HEK293 (cell line): ENCODE data around the gene REG1B.

ENCODE experiments used
- CTCF ChIA-PET: fragments of 350-600 bp; formaldehyde crosslinking; extraction: SDS; loops from one replicate; lab custom pipeline; 2021; ENCODE audit warnings: antibody characterized with exemption; lab: Yijun Ruan, JAX
- POLR2A ChIA-PET: fragments of 300-600 bp; formaldehyde crosslinking; extraction: SDS; loops from one replicate; lab custom pipeline; 2020; ENCODE audit warnings: antibody characterized with exemption, inconsistent platforms; lab: Yijun Ruan, JAX
- H3K27ac ChIP-seq: fragments of 200-500 bp; sonication (Bioruptor generic); 2 replicates; pipeline ENCODE4 v1.5.1; 2014; ENCODE audit warnings: low read depth, low read length, control low read depth, inconsistent platforms; ENCODE audit errors: extremely low read depth
- H3K36me3 ChIP-seq, 2 experiments: fragments of 200-500 bp in 1 of 2; sonication (Bioruptor generic) in 1 of 2; 1 replicate in 1 of 2; 2 replicates in 1 of 2; pipeline ENCODE4 v1.5.1; 2014 to 2017; ENCODE audit warnings: inconsistent platforms in 2 of 2, low read length in 2 of 2; ENCODE audit not compliant: control insufficient read depth in 2 of 2, insufficient read depth in 1 of 2
- H3K4me1 ChIP-seq: fragments of 200-500 bp; sonication (Bioruptor generic); 2 replicates; pipeline ENCODE4 v1.5.1; 2014; ENCODE audit warnings: mild to moderate bottlenecking, low read length, inconsistent platforms; ENCODE audit not compliant: control insufficient read depth, insufficient read depth
- H3K4me3 ChIP-seq: 2 replicates; pipeline ENCODE4 v1.5.1; 2011; ENCODE audit warnings: low read depth, mild to moderate bottlenecking, control low read depth, low read length, moderate library complexity
- H3K9me3 ChIP-seq: fragments of 200-500 bp; sonication (Bioruptor generic); 2 replicates; pipeline ENCODE4 v1.5.1; 2014; ENCODE audit warnings: low read depth, low read length, inconsistent platforms; ENCODE audit not compliant: control insufficient read depth, insufficient read depth
- HOXA7 ChIP-seq: sonication (generic); formaldehyde crosslinking; IDR thresholded peaks from 2 replicates; pipeline ENCODE4 v1.8.1; 2022; ENCODE audit warnings: missing genetic modification reagents, borderline replicate concordance
- MEIS1 ChIP-seq: sonication (generic); formaldehyde crosslinking; IDR thresholded peaks from 2 replicates; pipeline ENCODE4 v1.8.1; 2022; ENCODE audit warnings: missing genetic modification reagents, mild to moderate bottlenecking, borderline replicate concordance
- OSR2 ChIP-seq: fragments of 450-650 bp; formaldehyde crosslinking; IDR thresholded peaks from 2 replicates; pipeline ENCODE4 v1.5.1; 2016; ENCODE audit warnings: missing biosample characterization, missing genetic modification characterization
- SCRT2 ChIP-seq: fragments of 450-650 bp; formaldehyde crosslinking; IDR thresholded peaks from 2 replicates; pipeline ENCODE4 v1.5.1; 2016; ENCODE audit warnings: missing biosample characterization, missing genetic modification characterization
- TCF7L2 ChIP-seq: IDR thresholded peaks from 2 replicates; pipeline ENCODE4 v1.6.1; 2011; ENCODE audit warnings: low read depth, mild to moderate bottlenecking, inconsistent platforms, low read length, moderate library complexity, borderline replicate concordance
- YY1 ChIP-seq: fragments of 450-650 bp; formaldehyde crosslinking; IDR thresholded peaks from 2 replicates; pipeline ENCODE4 v1.5.1; 2018; ENCODE audit warnings: missing biosample characterization, missing genetic modification characterization
- ZNF133 ChIP-seq: fragments of 450-650 bp; formaldehyde crosslinking; IDR thresholded peaks from 2 replicates; pipeline ENCODE4 v1.5.1; 2016; ENCODE audit warnings: missing biosample characterization, missing genetic modification characterization
- ZNF157 ChIP-seq: fragments of 450-650 bp; formaldehyde crosslinking; IDR thresholded peaks from 2 replicates; pipeline ENCODE4 v1.5.1; 2016; ENCODE audit warnings: missing biosample characterization, missing genetic modification characterization
- ZNF184 ChIP-seq: fragments of 450-650 bp; IDR thresholded peaks from 2 replicates; pipeline ENCODE4 v1.5.1; 2018; ENCODE audit warnings: missing biosample characterization, mild to moderate bottlenecking, missing genetic modification characterization
- ZNF19 ChIP-seq: fragments of 450-650 bp; formaldehyde crosslinking; IDR thresholded peaks from 2 replicates; pipeline ENCODE4; 2016; ENCODE audit warnings: missing biosample characterization, missing genetic modification characterization, low read depth
- ZNF202 ChIP-seq: fragments of 450-650 bp; formaldehyde crosslinking; IDR thresholded peaks from 2 replicates; pipeline ENCODE4 v1.5.1; 2016; ENCODE audit warnings: missing biosample characterization, missing genetic modification characterization, borderline replicate concordance
- ZNF239 ChIP-seq: fragments of 450-650 bp; formaldehyde crosslinking; IDR thresholded peaks from 2 replicates; pipeline ENCODE4 v1.5.1; 2016; ENCODE audit warnings: missing biosample characterization, missing genetic modification characterization
- ZNF292 ChIP-seq: fragments of 450-650 bp; formaldehyde crosslinking; IDR thresholded peaks from 2 replicates; pipeline ENCODE4 v1.5.1; 2016; ENCODE audit warnings: low read depth, missing biosample characterization, missing genetic modification characterization, borderline replicate concordance
- ZNF311 ChIP-seq: fragments of 450-650 bp; formaldehyde crosslinking; IDR thresholded peaks from 2 replicates; pipeline ENCODE4 v1.5.1; 2017; ENCODE audit warnings: missing biosample characterization, missing genetic modification characterization, borderline replicate concordance
- ZNF354C ChIP-seq: fragments of 450-650 bp; formaldehyde crosslinking; IDR thresholded peaks from 2 replicates; pipeline ENCODE4 v1.5.1; 2016; ENCODE audit warnings: missing biosample characterization, missing genetic modification characterization, low read depth, borderline replicate concordance
- ZNF404 ChIP-seq: fragments of 450-650 bp; formaldehyde crosslinking; IDR thresholded peaks from 2 replicates; pipeline ENCODE4 v1.5.1; 2017; ENCODE audit warnings: missing biosample characterization, missing genetic modification characterization
- ZNF48 ChIP-seq: fragments of 450-650 bp; formaldehyde crosslinking; IDR thresholded peaks from 2 replicates; pipeline ENCODE4 v1.5.1; 2016; ENCODE audit warnings: missing biosample characterization, missing genetic modification characterization
- ZNF530 ChIP-seq: fragments of 450-650 bp; formaldehyde crosslinking; IDR thresholded peaks from 2 replicates; pipeline ENCODE4 v1.5.1; 2016; ENCODE audit warnings: low read depth, missing biosample characterization, missing genetic modification characterization
- ZNF768 ChIP-seq: fragments of 450-650 bp; formaldehyde crosslinking; IDR thresholded peaks from 2 replicates; pipeline ENCODE4 v1.5.1; 2018; ENCODE audit warnings: missing biosample characterization, mild to moderate bottlenecking, missing genetic modification characterization
- ZNF792 ChIP-seq: fragments of 450-650 bp; formaldehyde crosslinking; IDR thresholded peaks from 2 replicates; pipeline ENCODE4 v1.5.1; 2016; ENCODE audit warnings: missing biosample characterization, missing genetic modification characterization
- ZNF830 ChIP-seq: fragments of 450-650 bp; IDR thresholded peaks from 2 replicates; pipeline ENCODE4 v1.5.0; 2018; ENCODE audit warnings: missing biosample characterization, missing genetic modification characterization, low read depth, mild to moderate bottlenecking, moderate library complexity
- TF ChIP-seq, protein P1 (sequence below): fragments of 450-650 bp; formaldehyde crosslinking; IDR thresholded peaks from 2 replicates; pipeline ENCODE4 v1.5.1; 2016; ENCODE audit warnings: missing biosample characterization, missing genetic modification characterization
- TF ChIP-seq, protein P2 (sequence below): fragments of 450-650 bp; formaldehyde crosslinking; conservative IDR thresholded peaks from 2 replicates; pipeline ENCODE4 v1.5.1; 2016; ENCODE audit warnings: low read depth, missing biosample characterization, missing genetic modification characterization
- TF ChIP-seq, protein P3 (sequence below): fragments of 450-650 bp; formaldehyde crosslinking; IDR thresholded peaks from 2 replicates; pipeline ENCODE4 v1.5.1; 2016; ENCODE audit warnings: missing biosample characterization, missing genetic modification characterization
- TF ChIP-seq, protein P4 (sequence below): fragments of 450-650 bp; IDR thresholded peaks from 2 replicates; pipeline ENCODE4 v1.5.1; 2018; ENCODE audit warnings: missing biosample characterization, missing genetic modification characterization
- TF ChIP-seq, protein P5 (sequence below): sonication (generic); formaldehyde crosslinking; IDR thresholded peaks from 2 replicates; pipeline ENCODE4 v1.8.1; 2022; ENCODE audit warnings: mild to moderate bottlenecking, moderate library complexity, missing genetic modification reagents

REG1B gene

DNA sequence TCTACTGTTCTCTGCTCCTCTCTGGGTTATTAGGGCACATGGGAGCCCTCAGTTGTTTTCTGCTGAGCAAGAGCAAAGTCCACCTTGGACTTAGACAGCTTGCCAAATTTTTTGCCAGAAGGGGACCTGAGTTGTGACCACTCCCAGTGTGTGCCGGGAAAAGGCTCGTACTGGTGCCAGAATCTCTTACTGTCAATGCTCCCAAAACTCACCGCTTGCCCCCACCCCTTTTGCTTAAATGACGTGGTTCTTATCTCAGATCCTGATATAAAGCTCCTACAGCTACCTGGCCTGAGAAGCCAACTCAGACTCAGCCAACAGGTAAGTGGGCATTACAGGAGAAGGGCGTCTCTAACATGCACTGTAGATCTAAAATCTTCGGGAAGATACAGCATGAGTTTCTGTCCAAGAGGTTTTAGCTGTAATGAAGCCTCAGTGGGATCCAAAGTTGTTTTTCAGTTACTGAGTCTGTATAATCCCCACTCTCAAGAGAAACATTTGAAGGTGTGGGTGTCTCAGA, 32.5 kb upstream of the REG1B start, which contains the start of gene REG1A (continued):
- TF ChIP-seq HOXA7 (CRISPR knock-in tag) (no peak), ZNF292 (no peak), ZNF157 (tag by site-specific recombination) (no peak), ZNF792 (tag by site-specific recombination) (no peak)
- TF ChIP-seq, protein P1, sequence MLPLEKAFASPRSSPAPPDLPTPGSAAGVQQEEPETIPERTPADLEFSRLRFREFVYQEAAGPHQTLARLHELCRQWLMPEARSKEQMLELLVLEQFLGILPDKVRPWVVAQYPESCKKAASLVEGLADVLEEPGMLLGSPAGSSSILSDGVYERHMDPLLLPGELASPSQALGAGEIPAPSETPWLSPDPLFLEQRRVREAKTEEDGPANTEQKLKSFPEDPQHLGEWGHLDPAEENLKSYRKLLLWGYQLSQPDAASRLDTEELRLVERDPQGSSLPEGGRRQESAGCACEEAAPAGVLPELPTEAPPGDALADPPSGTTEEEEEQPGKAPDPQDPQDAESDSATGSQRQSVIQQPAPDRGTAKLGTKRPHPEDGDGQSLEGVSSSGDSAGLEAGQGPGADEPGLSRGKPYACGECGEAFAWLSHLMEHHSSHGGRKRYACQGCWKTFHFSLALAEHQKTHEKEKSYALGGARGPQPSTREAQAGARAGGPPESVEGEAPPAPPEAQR (tag by site-specific recombination) = no peak
- TF ChIP-seq, protein P2, sequence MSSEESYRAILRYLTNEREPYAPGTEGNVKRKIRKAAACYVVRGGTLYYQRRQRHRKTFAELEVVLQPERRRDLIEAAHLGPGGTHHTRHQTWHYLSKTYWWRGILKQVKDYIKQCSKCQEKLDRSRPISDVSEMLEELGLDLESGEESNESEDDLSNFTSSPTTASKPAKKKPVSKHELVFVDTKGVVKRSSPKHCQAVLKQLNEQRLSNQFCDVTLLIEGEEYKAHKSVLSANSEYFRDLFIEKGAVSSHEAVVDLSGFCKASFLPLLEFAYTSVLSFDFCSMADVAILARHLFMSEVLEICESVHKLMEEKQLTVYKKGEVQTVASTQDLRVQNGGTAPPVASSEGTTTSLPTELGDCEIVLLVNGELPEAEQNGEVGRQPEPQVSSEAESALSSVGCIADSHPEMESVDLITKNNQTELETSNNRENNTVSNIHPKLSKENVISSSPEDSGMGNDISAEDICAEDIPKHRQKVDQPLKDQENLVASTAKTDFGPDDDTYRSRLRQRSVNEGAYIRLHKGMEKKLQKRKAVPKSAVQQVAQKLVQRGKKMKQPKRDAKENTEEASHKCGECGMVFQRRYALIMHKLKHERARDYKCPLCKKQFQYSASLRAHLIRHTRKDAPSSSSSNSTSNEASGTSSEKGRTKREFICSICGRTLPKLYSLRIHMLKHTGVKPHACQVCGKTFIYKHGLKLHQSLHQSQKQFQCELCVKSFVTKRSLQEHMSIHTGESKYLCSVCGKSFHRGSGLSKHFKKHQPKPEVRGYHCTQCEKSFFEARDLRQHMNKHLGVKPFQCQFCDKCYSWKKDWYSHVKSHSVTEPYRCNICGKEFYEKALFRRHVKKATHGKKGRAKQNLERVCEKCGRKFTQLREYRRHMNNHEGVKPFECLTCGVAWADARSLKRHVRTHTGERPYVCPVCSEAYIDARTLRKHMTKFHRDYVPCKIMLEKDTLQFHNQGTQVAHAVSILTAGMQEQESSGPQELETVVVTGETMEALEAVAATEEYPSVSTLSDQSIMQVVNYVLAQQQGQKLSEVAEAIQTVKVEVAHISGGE (tag by site-specific recombination) = no peak

DNA sequence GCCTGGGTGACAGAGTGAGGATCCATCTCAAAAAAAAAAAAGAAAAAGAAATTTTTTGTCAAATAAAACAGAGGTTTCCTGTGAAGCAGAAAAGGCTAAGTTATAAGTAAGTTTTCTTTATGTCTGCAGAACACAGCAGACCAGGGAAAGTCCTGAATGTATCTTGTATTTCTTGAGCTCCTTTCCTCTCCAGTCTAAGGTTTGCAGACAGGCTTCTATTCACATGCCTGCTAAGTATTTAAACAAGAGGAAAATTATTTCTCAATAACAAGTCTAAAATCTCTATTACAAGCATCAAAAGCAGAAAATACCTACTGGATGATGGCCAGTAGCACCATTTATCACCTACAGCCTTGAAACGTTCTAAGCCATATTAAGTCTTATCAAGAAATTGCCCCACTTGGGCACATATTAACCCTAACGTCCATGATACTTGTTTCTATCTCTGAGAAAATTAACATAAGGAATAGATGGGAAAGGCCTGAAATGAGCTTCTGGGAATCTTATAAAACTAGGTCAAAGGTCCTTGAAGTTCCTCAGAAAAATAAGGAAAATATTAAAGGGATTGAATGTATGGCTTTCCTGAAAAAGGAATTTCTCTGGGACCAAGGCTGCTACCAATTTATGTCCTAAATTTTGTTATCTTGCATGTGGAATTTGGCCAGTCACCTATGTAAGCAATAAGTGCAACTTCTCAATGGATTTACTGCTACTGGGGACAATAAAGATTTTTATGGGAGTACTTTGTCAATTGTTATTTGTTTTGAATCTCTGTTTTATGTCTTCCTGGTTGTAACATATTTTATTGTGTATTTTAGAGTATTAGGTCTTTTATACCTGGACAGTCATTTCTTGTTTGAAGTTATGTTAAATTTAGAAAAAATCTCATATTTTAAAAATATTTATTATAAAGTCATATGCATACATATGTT, 29.5 kb upstream of the REG1B start:
- Histone ChIP-seq H3K36me3 (no peaks in the 10 kb centered on the region), H3K9me3 (no peaks in the 10 kb centered on the region), H3K4me1 (no peaks in the 10 kb centered on the region), H3K27ac (no peak overlapping the region), H3K4me3 (no peak overlapping the region)
- ChIA-PET POLR2A (no interaction called here), CTCF (no interaction called here)
- TF ChIP-seq, protein P3, sequence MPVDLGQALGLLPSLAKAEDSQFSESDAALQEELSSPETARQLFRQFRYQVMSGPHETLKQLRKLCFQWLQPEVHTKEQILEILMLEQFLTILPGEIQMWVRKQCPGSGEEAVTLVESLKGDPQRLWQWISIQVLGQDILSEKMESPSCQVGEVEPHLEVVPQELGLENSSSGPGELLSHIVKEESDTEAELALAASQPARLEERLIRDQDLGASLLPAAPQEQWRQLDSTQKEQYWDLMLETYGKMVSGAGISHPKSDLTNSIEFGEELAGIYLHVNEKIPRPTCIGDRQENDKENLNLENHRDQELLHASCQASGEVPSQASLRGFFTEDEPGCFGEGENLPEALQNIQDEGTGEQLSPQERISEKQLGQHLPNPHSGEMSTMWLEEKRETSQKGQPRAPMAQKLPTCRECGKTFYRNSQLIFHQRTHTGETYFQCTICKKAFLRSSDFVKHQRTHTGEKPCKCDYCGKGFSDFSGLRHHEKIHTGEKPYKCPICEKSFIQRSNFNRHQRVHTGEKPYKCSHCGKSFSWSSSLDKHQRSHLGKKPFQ (tag by site-specific recombination) = no peak
- TF ChIP-seq SCRT2 (no peak), ZNF530 (tag by site-specific recombination) (no peak), TCF7L2 (no peak), OSR2 (tag by site-specific recombination) (no peak), ZNF404 (tag by site-specific recombination) (no peak), ZNF202 (no peak), ZNF48 (tag by site-specific recombination) (no peak), ZNF19 (tag by site-specific recombination) (no peak), ZNF830 (tag by site-specific recombination) (no peak), MEIS1 (CRISPR knock-in tag) (no peak), ZNF133 (tag by site-specific recombination) (no peak), ZNF239 (no peak), ZNF184 (tag by site-specific recombination) (no peak), ZNF354C (tag by site-specific recombination) (no peak), YY1 (tag by site-specific recombination) (no peak), ZNF768 (no peak), ZNF311 (tag by site-specific recombination) (no peak)
- TF ChIP-seq, protein P4, sequence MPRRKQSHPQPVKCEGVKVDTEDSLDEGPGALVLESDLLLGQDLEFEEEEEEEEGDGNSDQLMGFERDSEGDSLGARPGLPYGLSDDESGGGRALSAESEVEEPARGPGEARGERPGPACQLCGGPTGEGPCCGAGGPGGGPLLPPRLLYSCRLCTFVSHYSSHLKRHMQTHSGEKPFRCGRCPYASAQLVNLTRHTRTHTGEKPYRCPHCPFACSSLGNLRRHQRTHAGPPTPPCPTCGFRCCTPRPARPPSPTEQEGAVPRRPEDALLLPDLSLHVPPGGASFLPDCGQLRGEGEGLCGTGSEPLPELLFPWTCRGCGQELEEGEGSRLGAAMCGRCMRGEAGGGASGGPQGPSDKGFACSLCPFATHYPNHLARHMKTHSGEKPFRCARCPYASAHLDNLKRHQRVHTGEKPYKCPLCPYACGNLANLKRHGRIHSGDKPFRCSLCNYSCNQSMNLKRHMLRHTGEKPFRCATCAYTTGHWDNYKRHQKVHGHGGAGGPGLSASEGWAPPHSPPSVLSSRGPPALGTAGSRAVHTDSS (tag by site-specific recombination) = no peak
- TF ChIP-seq, protein P5, sequence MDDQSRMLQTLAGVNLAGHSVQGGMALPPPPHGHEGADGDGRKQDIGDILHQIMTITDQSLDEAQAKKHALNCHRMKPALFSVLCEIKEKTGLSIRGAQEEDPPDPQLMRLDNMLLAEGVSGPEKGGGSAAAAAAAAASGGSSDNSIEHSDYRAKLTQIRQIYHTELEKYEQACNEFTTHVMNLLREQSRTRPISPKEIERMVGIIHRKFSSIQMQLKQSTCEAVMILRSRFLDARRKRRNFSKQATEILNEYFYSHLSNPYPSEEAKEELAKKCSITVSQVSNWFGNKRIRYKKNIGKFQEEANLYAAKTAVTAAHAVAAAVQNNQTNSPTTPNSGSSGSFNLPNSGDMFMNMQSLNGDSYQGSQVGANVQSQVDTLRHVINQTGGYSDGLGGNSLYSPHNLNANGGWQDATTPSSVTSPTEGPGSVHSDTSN = no peak
